ENCODE results near the gene DYNC2H1. TPM values are rescaled to one million over a fixed set of nuclear protein-coding genes. Genes with fewer than 3 reads are reported as not detected.

DYNC2H1 gene
- total and polyA plus RNA-seq, 7 donors, result 0.46 to 29.1 (median 21.3) TPM

GRCh38 chr11:103069367-103069766 is 39.9 kb upstream of the DYNC2H1 start:
- intact Hi-C loops (cut with DNase I), result no loop called here
- H3K36me3 ChIP-seq, result peaks cover 0 to 28% (median 0%) of the 10 kb centered on the region in 4 donors
- no peaks in the 10 kb centered on the region for H3K9me3 ChIP-seq
- no peak overlapping the region for H3K27ac ChIP-seq
- H3K27me3 ChIP-seq, result no peaks in the 10 kb centered on the region
- no peak for DNase-seq
- WGBS, 2 donors, result 92 to 96% methylated on average over 2 of the region's 2 CpGs
- no peaks in the 10 kb centered on the region for H3K4me1 ChIP-seq
- TF ChIP-seq CTCF (IDR thresholded peaks at IDR 0.05), result no peak
- TF ChIP-seq EP300 (IDR thresholded peaks at IDR 0.05), result no peak
- TF ChIP-seq POLR2A (IDR thresholded peaks at IDR 0.05), result no peak
- TF ChIP-seq POLR2AphosphoS5 (IDR thresholded peaks at IDR 0.05), result no peak
- no peak overlapping the region for H3K4me3 ChIP-seq

DNA sequence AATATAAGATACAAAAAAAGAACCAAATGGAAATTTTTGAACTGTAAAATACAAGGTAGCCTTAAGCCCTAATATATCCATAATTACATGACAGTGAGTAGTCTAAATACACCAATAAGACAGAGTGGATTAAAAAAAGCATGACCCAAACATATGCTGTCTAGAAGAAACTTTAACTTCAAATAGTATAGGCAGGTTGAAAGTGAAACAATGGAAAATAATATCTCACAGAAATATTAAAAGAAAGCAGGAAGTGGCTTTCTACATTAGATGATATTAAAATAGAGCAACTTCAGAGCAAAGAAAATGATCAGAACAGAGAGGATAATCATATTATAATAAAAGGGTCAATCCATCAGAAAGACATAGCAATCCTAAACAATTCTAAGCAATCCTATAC is 39.1 kb upstream of the DYNC2H1 start:
- intact Hi-C loops (cut with DNase I), result no loop called here
- no peak overlapping the region for H3K4me3 ChIP-seq
- H3K27ac ChIP-seq, result no peak overlapping the region
- no peak for DNase-seq
- no peaks in the 10 kb centered on the region for H3K4me1 ChIP-seq
- peaks cover 0 to 28% (median 0%) of the 10 kb centered on the region in 4 donors for H3K36me3 ChIP-seq
- H3K9me3 ChIP-seq, result no peaks in the 10 kb centered on the region
- H3K27me3 ChIP-seq, result no peaks in the 10 kb centered on the region
- TF ChIP-seq EP300 (IDR thresholded peaks at IDR 0.05) (no peak), POLR2A (IDR thresholded peaks at IDR 0.05) (no peak), POLR2AphosphoS5 (IDR thresholded peaks at IDR 0.05) (no peak), CTCF (IDR thresholded peaks at IDR 0.05) (no peak)

- intact Hi-C loops (cut with DNase I), result no loop called here
- no peak for DNase-seq
- Histone ChIP-seq H3K36me3 (peaks cover 0 to 28% (median 0%) of the 10 kb centered on the region in 4 donors), H3K27me3 (no peaks in the 10 kb centered on the region), H3K4me3 (no peak overlapping the region), H3K27ac (no peak overlapping the region), H3K4me1 (no peaks in the 10 kb centered on the region), H3K9me3 (no peaks in the 10 kb centered on the region)
- no peak for TF ChIP-seq CTCF (IDR thresholded peaks at IDR 0.05)
- TF ChIP-seq POLR2A (IDR thresholded peaks at IDR 0.05), result no peak
- no peak for TF ChIP-seq EP300 (IDR thresholded peaks at IDR 0.05)
- no peak for TF ChIP-seq POLR2AphosphoS5 (IDR thresholded peaks at IDR 0.05)
Observed at GRCh38 chr11:103071008-103071407, 38.2 kb upstream of the DYNC2H1 start.

DNA sequence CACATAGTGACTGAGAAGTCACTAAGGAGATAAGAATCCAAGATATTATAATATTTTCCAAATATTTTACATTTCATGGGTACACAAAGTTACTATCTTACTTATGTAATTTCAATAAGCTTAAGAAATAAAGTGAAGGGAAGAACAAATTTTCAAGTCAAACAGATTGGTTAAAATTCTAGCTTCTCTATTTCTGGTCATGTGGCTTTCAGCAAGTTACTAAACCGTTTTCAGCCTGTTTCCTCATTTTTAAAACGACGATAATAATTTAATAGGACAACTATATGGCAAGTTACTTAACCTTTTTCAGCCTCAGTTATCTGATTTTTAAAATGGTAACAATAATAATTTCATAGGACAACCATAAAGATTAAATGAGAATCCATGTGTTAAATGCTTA is 32.9 kb upstream of the DYNC2H1 start:
- TF ChIP-seq EP300 (IDR thresholded peaks at IDR 0.05), result no peak
- no peak for TF ChIP-seq POLR2A (IDR thresholded peaks at IDR 0.05)
- TF ChIP-seq POLR2AphosphoS5 (IDR thresholded peaks at IDR 0.05), result no peak
- no peak for TF ChIP-seq CTCF (IDR thresholded peaks at IDR 0.05)
- WGBS, 2 donors, result 83 to 91% methylated on average over 3 of the region's 3 CpGs
- DNase-seq, result no peak

GRCh38 chr11:103077554-103077953 is 31.7 kb upstream of the DYNC2H1 start:
- TF ChIP-seq POLR2AphosphoS5 (IDR thresholded peaks at IDR 0.05), result no peak
- no peak for TF ChIP-seq EP300 (IDR thresholded peaks at IDR 0.05)
- TF ChIP-seq POLR2A (IDR thresholded peaks at IDR 0.05), result no peak
- TF ChIP-seq CTCF (IDR thresholded peaks at IDR 0.05), result no peak
- intact Hi-C loops (cut with DNase I), result no loop called here
- Histone ChIP-seq H3K36me3 (peaks cover 0 to 86% (median 12%) of the 10 kb centered on the region in 4 donors), H3K27me3 (no peaks in the 10 kb centered on the region), H3K27ac (no peak overlapping the region), H3K4me1 (no peaks in the 10 kb centered on the region), H3K9me3 (no peaks in the 10 kb centered on the region), H3K4me3 (no peak overlapping the region)
- WGBS, 2 donors, result 91 to 95% methylated on average over 3 of the region's 3 CpGs
- DNase-seq, result no peak

More for the DNA sequence above, 32.9 kb upstream of the DYNC2H1 start:
- Histone ChIP-seq H3K4me1 (no peaks in the 10 kb centered on the region), H3K4me3 (no peak overlapping the region), H3K27me3 (no peaks in the 10 kb centered on the region), H3K36me3 (peaks cover 0 to 76% (median 12%) of the 10 kb centered on the region in 4 donors), H3K27ac (no peak overlapping the region), H3K9me3 (no peaks in the 10 kb centered on the region)
- intact Hi-C loops (cut with DNase I), result no loop called here

Measured in sigmoid colon (tissue), 7 donors.